Urothelium cell line (cell line): ENCODE data around the gene MFN1.

ENCODE experiments used
- DNase-seq: peaks from one replicate; pipeline ENCODE4 v3.0.0; 2011; ENCODE audit warnings: low spot score, mixed read lengths
- FAIRE-seq: peaks from 2 replicates; lab custom pipeline; 2011; peaks lifted over from hg19 to GRCh38; lab: Jason Lieb, UNC

The MFN1 gene

GRCh38 chr3:179428876-179429548 is 81.5 kb downstream of the MFN1 start:
- DNase-seq (no peak), FAIRE-seq (no peak)

GRCh38 chr3:179430277-179430870 is 82.9 kb downstream of the MFN1 start:
- FAIRE-seq: no peak
- no peak for DNase-seq

GRCh38 chr3:179432021-179432420 is 84.5 kb downstream of the MFN1 start:
- FAIRE-seq: no peak
- no peak for DNase-seq

- no peak for DNase-seq
- no peak for FAIRE-seq
Measured at GRCh38 chr3:179432451-179432850, 84.9 kb downstream of the MFN1 start.

- FAIRE-seq (no peak), DNase-seq (no peak)
Measured at GRCh38 chr3:179436517-179436916, 89.0 kb downstream of the MFN1 start.

GRCh38 chr3:179438841-179439240 is 91.3 kb downstream of the MFN1 start:
- FAIRE-seq (no peak), DNase-seq (no peak)
